GM19193 (cell line): ENCODE measurements around the gene PFKP.

Experiments used
- POLR2A ChIP-seq: IDR thresholded peaks from 4 replicates; pipeline ENCODE4 v1.6.1; 2011; ENCODE audit not compliant: insufficient read depth, insufficient read length; ENCODE audit errors: extremely low read depth

Gene PFKP

DNA sequence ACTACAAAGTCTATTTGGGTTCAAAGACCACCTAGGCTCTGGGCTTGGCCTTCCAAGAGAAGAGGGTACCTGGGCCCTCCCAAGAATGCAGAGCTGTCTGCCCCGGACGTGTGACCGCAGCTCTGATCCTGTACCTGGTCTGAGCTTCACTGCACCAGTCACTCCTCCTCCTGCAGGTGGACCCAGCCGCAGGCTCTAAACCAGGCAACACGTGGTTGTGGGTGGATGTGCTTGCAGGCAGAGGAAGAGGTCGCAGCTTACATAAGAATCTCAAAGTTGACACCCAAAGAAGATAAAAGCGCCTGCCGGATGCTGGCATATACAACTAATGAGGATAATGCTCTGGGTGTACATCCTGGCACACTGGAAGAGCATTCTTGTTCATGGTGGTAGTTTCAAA lies 9.4 kb upstream of the PFKP start:
- TF ChIP-seq POLR2A = no peak

DNA sequence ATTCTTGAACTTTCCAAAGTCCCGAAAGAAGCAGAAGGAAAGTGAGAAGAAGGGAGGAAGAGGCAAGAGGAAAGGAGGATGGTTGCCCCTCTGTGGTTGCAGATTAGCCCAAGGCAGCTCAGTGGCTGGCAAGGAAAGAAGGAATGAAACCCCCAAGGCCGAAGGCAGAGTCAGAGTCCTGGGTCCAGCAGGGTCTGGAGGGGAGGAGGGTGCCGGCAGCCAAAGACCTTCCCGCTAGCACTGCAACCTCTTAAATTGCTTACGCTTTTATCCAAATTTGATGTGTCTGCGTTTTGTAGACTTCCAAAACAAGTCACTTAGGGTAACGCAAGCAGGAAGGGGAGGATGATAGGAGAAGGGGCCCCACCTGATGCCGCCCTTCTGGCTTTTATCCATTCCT lies 7.4 kb upstream of the PFKP start:
- no peak for TF ChIP-seq POLR2A

DNA sequence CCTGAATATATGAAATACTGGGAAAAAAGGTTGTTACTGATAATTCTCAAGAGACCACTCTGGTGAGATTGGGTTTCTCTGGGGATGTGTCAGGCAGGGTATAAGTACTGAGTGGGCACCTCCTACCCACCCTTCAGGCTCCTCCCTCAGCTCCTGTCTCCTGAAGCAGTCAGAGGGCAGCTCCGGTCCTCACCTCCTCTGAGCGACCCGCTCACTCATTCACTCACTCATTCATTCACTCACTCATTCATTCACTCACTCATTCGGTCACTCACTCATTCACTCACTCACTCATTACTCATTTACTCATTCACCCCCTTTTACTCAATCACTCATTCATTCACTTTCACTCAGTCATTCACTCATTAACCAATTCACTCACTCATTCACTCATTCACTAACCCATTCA lies 6.9 kb upstream of the PFKP start:
- no peak for TF ChIP-seq POLR2A

DNA sequence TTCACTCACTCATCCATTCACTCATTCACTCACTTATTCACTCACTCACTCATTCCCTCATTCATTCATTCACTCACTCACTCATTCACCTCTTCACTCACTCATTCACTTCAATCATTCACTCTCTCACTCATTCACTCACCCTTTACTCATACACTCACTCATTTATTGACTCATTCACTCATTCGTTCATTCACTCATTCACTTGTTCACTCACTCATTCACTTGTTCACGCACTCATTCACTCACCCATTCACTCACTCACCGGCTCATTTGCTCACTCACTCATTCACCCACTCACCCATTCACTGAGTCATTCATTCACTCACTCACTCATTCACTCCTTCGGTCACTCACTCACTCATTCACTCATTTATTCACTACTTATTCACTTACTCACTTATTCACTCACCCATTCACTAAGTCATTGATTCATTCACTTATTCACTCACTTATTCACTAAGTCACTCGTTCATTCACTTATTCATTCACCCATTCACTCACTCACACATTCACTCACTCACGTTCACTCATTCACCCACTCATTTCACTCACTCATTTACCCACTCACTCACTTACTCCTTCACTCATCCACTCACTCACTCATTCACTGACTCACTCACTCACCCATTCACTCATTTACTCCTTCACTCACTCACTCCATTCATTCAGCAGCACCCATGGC lies 4.7 kb upstream of the PFKP start:
- TF ChIP-seq POLR2A = no peak

DNA sequence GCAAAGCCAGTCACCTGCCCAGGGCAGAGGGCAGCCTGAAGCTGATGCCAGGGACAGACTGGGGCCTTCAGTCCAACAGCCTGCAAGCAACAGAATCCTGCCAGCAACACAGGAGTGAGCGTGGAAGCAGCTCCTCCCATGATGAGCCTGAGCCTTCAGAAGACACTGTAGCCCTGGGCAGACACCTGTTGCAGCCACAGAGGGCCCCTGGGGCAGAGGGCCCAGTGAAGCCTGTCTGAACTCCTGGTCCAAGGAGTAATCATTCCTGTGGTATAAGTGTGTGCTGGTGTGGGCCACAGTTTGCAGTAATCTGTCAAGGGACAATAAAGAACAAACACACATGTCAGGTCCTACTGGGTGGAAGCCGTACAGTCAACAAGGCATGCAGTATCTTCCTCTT lies 2.9 kb upstream of the PFKP start:
- TF ChIP-seq POLR2A = no peak

DNA sequence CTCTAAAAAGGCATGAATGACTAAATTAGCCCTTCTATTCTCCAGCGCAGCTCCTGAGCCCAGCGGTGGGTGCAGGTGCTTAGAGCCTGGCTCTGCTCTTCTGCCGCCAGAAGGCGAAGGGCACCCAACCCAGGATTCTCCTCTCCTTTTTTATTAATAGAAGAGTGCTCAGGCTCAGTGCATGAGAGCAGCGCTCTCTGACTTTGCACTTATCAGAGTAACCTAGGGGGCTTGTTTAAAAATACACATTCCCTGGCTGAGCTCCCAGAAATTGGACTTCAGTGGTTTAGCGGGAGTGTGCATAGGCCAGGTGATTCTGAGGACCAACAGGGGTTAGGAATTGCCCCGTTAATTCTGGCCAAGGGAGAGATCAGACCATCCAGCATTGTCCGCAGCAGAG lies 1.7 kb upstream of the PFKP start:
- TF ChIP-seq POLR2A = no peak

DNA sequence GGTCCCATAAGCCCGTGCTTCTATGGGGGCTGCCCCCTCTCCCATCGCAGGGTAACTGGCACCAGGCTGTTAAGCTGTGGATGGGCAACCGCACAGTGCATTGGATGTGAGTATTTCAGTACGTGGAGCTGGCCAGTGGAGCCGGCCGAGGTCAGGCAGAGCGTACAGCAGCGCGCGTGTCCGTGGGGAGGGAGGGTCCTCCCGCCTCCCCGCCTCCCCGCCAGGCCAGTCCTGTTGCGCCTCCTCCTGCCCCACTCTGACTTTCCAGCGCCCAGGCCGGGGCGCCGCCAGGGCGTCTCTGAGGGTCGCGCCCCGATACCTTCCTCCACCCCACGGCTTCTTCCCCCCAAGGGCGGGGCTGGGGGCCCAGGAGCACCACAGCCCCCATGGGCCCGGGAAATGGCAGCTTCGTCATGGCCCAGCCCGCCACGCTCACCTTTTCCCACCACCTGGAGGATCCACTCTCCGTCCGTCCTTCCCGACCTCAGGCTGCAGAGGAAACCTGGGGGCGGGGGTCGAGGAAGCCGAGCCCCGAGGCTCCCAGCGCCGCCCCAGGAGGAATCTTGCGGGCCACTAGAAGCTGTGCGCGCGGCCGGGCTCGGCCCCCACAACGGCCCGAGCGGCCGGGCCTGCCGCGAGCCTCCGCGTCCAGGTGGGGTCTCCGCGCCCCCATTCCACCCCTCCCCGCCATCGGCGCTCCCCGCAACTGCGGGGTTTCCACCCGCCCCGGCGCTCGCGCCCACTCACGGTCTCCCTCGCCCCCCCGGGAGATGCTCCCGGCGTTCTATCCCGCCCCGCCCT lies 831 bp upstream of the PFKP start:
- no peak for TF ChIP-seq POLR2A

DNA sequence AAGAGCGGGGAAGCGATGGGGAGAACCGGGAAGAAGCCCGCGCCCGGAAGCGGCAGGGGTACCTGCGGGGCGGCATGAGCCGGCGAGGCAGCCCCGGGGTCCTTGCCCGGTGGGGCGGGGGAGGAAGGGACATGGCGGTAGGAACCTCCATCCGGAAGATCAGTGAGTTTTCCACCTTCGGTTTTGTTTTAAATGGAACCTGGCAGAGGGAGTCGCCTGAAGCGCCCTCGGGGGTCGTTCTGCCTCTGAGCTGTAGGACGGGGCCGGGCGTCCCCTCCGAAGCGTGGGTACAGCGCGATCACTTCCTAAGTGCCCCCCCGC lies 471 bp downstream of the PFKP start:
- no peak for TF ChIP-seq POLR2A

DNA sequence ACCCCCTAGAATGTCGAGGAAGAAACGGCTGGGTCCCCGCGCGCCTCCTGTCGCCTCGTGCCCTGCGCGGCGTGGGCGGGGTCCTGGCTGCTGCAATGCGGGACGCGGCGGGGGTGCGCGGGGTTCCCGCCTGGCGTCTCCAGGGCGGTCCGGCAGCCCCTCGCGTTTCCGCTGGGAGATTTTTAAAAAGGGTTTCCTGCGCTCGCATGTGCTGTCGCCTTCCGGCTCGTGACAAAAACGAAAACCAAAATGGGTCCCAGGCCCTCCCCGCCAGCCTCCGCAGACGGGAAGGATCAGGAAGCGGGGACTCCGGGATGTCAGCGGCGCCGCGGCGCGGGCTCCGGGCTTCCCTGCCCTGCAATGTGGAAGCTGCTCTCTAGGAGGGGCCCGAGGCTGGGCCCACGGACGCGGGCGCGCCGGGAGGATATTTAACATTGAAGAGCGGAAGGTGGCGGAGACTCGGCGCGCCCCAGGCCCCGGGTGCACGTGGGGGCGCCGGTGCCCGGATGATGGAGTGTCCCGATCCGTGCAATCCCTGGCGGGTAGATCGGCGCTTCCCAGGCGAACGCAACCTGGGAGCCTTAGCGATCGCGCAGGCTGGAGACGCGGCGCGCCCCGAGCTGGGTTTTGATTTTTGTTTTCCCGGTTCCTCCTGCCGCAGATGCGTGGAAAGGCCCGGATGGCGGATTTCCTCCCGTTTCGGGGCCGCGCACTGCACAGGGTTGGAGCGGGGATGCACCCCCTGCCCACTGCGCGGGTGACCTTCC lies 1.0 kb downstream of the PFKP start:
- TF ChIP-seq POLR2A = no peak

DNA sequence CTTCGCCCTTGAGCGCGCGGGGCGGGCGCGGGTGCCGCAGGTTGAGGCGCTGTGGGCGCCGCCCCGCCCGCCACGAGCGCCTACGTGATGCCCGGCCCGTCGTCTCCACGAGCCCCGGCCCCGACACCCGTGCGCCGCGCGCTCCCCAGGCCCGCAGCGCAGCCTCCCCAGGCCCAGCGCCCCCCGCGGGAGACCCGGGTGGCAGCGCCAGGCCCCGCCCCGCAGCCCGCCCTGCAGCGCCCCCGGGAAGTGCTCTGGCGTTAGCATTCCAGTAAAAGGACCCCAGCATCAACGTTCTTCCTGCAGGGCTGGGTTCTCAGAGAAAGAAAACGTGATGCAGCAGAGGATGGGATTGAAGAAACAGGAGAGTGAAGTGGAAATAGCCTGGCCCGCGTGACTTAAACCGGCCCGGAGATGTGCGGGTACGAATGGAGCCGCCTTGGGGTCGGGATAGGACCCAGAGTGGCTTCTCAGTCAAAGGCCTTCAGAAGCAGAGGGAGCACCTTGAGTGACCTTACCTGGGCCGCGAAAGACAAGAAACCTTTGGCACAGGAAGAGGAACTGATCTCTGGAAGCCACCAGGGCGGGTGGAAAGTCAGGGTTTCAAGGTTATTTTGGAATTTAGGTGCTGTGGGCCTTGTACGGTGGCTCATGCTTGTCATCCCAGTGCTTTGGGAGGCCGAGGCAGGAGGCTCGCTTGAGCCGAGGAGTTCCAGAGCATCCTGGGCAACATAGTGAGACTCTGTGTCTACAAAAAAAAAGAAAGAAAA lies 1.8 kb downstream of the PFKP start:
- TF ChIP-seq POLR2A = no peak

DNA sequence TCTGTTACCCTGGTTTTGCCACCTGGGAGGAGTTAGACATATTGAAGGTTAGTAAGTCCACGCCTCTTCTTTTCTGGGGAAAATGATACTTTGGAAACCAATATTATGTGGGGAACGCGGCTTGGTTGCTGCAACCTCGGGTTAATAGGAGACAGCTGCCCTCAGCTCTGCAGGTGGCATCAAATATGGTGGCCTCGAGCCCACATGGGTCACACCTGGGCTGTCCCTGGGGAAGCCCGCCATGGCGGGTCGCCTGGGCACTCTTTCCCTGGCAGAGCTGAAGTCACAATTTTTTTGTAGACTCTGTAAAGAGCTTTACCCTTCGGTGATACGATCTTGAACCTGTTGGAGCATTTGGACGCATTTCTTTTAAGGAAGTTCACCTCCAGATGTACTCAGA lies 2.5 kb downstream of the PFKP start:
- TF ChIP-seq POLR2A = no peak

DNA sequence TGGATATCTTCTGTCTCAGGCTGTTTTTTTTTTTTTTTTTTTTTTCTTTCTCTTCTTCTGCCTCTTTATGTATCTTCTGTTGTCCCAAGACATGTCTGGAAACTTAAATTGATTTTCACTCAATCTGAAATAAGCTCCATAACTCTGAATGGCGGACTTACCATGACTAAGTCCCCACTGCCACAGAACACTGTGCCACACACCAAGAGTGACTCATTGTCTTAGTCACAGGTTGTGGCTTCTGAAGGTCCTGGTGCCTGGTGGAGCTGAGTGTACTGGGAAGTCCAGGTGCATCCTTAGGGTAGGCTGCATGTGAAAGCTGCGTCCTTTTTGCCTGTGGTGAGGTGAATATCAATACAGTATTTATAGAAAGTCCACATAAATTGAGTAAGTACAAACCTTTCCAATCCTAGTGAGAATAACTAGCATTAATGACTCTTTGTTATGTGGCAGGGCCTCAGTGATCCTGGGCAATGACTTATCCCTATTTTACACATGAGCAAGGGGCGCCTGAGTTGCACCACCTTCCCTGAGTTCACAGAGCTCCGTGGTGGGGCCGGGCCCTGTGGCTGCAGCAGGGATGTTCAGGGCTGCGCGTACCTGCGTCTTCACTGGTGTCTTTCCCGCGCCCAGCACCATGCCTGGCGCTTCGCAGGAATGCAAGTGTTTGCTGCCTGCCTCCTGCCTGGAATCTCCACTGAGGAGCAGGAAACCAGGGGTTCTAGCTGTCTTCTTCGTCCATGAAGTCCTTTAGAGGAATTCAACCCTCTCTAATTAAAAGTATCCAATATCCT lies 4.3 kb downstream of the PFKP start:
- no peak for TF ChIP-seq POLR2A

DNA sequence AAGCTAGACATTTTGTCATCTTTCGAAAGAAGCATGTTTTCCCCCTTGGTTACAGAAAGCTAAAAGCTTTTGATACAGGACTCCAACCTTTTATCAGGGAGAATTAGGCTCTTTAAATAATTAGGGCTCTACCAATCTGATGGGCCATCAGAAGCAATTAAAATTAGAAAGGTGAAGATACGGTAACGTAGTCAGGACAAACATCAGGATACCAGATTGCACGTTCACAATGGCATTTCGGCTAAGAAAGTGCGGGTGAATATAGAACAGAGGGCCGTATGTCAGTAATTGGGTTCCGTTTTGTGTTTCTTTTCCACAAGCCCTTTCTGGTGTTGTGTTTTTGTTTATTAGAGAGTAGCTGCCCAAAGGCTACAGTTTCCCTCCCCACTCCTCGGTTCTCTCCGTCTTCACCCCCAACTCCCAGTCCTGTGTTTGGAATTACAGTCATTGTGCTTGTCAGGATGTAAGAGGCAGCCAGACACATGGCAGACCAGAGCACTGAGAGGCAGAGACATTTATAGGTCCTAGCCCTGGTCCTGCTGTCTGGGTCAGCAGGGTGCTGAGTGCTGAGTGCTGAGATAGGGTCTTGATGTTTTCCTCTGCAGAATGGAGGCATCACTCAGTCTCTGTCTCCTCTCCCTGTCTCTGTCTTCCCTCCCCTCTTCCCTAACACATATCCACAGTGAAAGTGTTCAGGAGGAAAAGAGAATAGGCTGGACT lies 5.5 kb downstream of the PFKP start:
- TF ChIP-seq POLR2A = no peak
